Nephron (organoid): ENCODE data around the gene SGCD.

Experiments
- H3K27ac Mint-ChIP-seq, 3 experiments: 2 replicates each; pipeline ENCODE4 v1.8.0; 2020; ENCODE audit warnings: mixed read lengths in 3 of 3, mild to moderate bottlenecking in 2 of 3, moderate library complexity in 1 of 3
- H3K27me3 Mint-ChIP-seq: 2 replicates; pipeline ENCODE4 v1.8.0; 2021; ENCODE audit warnings: low read depth, mild to moderate bottlenecking, moderate library complexity, mixed read lengths
- H3K36me3 Mint-ChIP-seq: 2 replicates; pipeline ENCODE4 v1.8.0; 2020; ENCODE audit warnings: low read depth, mixed read lengths
- H3K4me1 Mint-ChIP-seq: 2 replicates; pipeline ENCODE4 v1.8.0; 2020; ENCODE audit warnings: mixed read lengths
- H3K4me3 Mint-ChIP-seq, 3 experiments: 2 replicates each; pipeline ENCODE4 v1.8.0; 2020; ENCODE audit warnings: mild to moderate bottlenecking in 3 of 3, mixed read lengths in 3 of 3, moderate library complexity in 2 of 3
- H3K9me3 Mint-ChIP-seq: 2 replicates; pipeline ENCODE4 v1.8.0; 2020; ENCODE audit warnings: mixed read lengths
- TF ChIP-seq, protein P1 (sequence below), 3 experiments: fragments of 200-600 bp; sonication (generic); IDR thresholded peaks; one replicate each; pipeline ENCODE4 v1.5.0; 2021; ENCODE audit warnings: antibody characterized with exemption in 3 of 3; ENCODE audit not compliant: unreplicated experiment in 3 of 3

SGCD gene

GRCh38 chr5:156812959-156813358 is 486.0 kb downstream of the SGCD start:
- Mint-ChIP-seq H3K4me1 (no peaks in the 10 kb centered on the region), H3K9me3 (peaks cover 20% of the 10 kb centered on the region), H3K27ac (no peak overlapping the region), H3K27me3 (no peaks in the 10 kb centered on the region), H3K4me3 (no peak overlapping the region), H3K36me3 (no peaks in the 10 kb centered on the region)
- TF ChIP-seq, protein P1, sequence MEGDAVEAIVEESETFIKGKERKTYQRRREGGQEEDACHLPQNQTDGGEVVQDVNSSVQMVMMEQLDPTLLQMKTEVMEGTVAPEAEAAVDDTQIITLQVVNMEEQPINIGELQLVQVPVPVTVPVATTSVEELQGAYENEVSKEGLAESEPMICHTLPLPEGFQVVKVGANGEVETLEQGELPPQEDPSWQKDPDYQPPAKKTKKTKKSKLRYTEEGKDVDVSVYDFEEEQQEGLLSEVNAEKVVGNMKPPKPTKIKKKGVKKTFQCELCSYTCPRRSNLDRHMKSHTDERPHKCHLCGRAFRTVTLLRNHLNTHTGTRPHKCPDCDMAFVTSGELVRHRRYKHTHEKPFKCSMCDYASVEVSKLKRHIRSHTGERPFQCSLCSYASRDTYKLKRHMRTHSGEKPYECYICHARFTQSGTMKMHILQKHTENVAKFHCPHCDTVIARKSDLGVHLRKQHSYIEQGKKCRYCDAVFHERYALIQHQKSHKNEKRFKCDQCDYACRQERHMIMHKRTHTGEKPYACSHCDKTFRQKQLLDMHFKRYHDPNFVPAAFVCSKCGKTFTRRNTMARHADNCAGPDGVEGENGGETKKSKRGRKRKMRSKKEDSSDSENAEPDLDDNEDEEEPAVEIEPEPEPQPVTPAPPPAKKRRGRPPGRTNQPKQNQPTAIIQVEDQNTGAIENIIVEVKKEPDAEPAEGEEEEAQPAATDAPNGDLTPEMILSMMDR (IDR thresholded peaks at IDR 0.05; ENCODE audit: unreplicated experiment in 3 of 3), result no peak

DNA sequence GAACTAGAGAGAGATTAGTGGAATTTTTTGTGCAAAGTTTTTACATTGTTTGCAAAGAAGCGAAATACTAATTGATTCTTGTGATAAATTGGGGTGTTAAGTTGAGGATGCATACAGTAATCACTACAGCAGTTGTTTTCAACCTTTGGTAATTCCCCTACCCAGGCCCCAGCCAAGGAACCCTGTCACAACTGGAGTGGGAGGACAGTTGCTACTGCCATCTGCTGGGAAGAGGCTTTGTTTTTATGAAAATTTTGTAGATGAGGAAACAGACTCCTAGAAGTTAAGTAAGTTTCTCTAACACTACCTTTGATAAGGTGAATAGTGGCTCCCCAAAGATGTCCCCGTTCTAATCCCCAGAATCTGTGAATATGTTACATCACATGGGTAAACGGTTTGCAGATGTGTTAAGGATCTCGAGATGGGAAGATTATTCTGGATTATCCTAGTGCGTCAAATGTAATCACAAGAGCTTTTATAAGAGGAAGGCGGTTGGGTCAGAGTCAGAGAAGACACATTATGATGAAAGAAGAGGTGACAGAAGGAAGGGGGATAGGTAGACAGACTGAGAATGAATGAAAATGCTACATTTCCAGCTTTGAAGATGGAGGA is 489.1 kb downstream of the SGCD start:
- no peak overlapping the region for H3K27ac Mint-ChIP-seq
- TF ChIP-seq, protein P1 (IDR thresholded peaks at IDR 0.05; ENCODE audit: unreplicated experiment in 3 of 3), result peak; percentile 38 to 57 (median 49)
- no peaks in the 10 kb centered on the region for H3K9me3 Mint-ChIP-seq
- peaks cover 3% of the 10 kb centered on the region for H3K27me3 Mint-ChIP-seq
- H3K4me3 Mint-ChIP-seq, result no peak overlapping the region
- peaks cover 4% of the 10 kb centered on the region for H3K4me1 Mint-ChIP-seq
- no peaks in the 10 kb centered on the region for H3K36me3 Mint-ChIP-seq
